Mesenchymal stem cell (in vitro differentiated cells and primary cell): ENCODE data around the gene TMEM165.

Source experiments
- DNase-seq: peaks from one replicate; pipeline ENCODE4 v3.0.0-alpha.2; 2013
- H2AFZ ChIP-seq: one replicate; pipeline ENCODE4 v1.6.1; 2013; ENCODE audit warnings: low read depth, mild to moderate bottlenecking, control low read depth, inconsistent platforms, low read length, moderate library complexity
- H2AK5ac ChIP-seq: 2 replicates; pipeline ENCODE4 v1.6.1; 2013; ENCODE audit warnings: low read length, moderate library complexity, mild to moderate bottlenecking, inconsistent platforms; ENCODE audit not compliant: severe bottlenecking
- H2BK120ac ChIP-seq: one replicate; pipeline ENCODE4 v1.6.1; 2013; ENCODE audit warnings: low read depth, mild to moderate bottlenecking, inconsistent platforms, low read length, moderate library complexity
- H2BK12ac ChIP-seq, 2 experiments: one replicate each; pipeline ENCODE4 v1.6.1; 2013; ENCODE audit warnings: inconsistent platforms in 2 of 2, low read length in 2 of 2, mild to moderate bottlenecking in 2 of 2, moderate library complexity in 2 of 2, control low read depth in 1 of 2
- H2BK15ac ChIP-seq: one replicate; pipeline ENCODE4 v1.6.1; 2013; ENCODE audit warnings: mild to moderate bottlenecking, low read depth, inconsistent platforms; ENCODE audit not compliant: poor library complexity, severe bottlenecking
- H2BK5ac ChIP-seq: 2 replicates; pipeline ENCODE4 v1.6.1; 2013; ENCODE audit warnings: low read depth, mild to moderate bottlenecking, low read length, control low read depth, inconsistent platforms; ENCODE audit not compliant: poor library complexity, severe bottlenecking
- H3K14ac ChIP-seq, 2 experiments: one replicate each; pipeline ENCODE4 v1.6.1; 2013; ENCODE audit warnings: inconsistent platforms in 2 of 2, low read length in 2 of 2, control low read depth in 1 of 2, mild to moderate bottlenecking in 1 of 2, moderate library complexity in 1 of 2
- H3K18ac ChIP-seq, 2 experiments: one replicate each; pipeline ENCODE4 v1.6.1; 2013; ENCODE audit warnings: inconsistent platforms in 2 of 2, low read length in 2 of 2, control low read depth in 1 of 2, low read depth in 1 of 2, mild to moderate bottlenecking in 1 of 2
- H3K23ac ChIP-seq, 2 experiments: one replicate each; pipeline ENCODE4 v1.6.1; 2013; ENCODE audit warnings: inconsistent platforms in 2 of 2, low read length in 2 of 2, mild to moderate bottlenecking in 2 of 2, moderate library complexity in 2 of 2, control low read depth in 1 of 2
- H3K27ac ChIP-seq: 2 replicates; pipeline ENCODE4 v1.5.1; 2013; ENCODE audit warnings: mild to moderate bottlenecking, moderate library complexity, low read length, control low read depth, inconsistent platforms; ENCODE audit not compliant: poor library complexity, severe bottlenecking
- H3K27me3 ChIP-seq, 2 experiments: 2 replicates each; pipeline versions ENCODE4 v1.6.1 to v1.7.0; 2013; ENCODE audit warnings: low read length in 2 of 2, mild to moderate bottlenecking in 2 of 2, moderate library complexity in 2 of 2, control low read depth in 1 of 2, inconsistent platforms in 1 of 2; ENCODE audit not compliant: control insufficient read depth in 1 of 2, insufficient read depth in 1 of 2
- H3K36me3 ChIP-seq, 2 experiments: 2 replicates each; pipeline versions ENCODE4 v1.6.1 to v1.7.0; 2013; ENCODE audit warnings: low read length in 2 of 2, control low read depth in 1 of 2, inconsistent platforms in 1 of 2, low read depth in 1 of 2, mild to moderate bottlenecking in 1 of 2; ENCODE audit not compliant: insufficient read depth in 2 of 2, control insufficient read depth in 1 of 2
- H3K4ac ChIP-seq, 2 experiments: one replicate each; pipeline ENCODE4 v1.6.1; 2013; ENCODE audit warnings: inconsistent platforms in 2 of 2, low read length in 2 of 2, mild to moderate bottlenecking in 2 of 2, moderate library complexity in 2 of 2, control low read depth in 1 of 2, low read depth in 1 of 2
- H3K4me1 ChIP-seq: 2 replicates; pipeline ENCODE4 v1.6.1; 2013; ENCODE audit warnings: low read depth, low read length, control low read depth; ENCODE audit not compliant: control insufficient read depth, insufficient read depth
- H3K4me2 ChIP-seq: 2 replicates; pipeline ENCODE4 v1.6.1; 2013; ENCODE audit warnings: low read length, mild to moderate bottlenecking, inconsistent platforms; ENCODE audit not compliant: poor library complexity, severe bottlenecking
- H3K4me3 ChIP-seq, 2 experiments: 2 replicates each; pipeline versions ENCODE4 v1.5.1 to v1.7.0; 2013; ENCODE audit warnings: low read length in 2 of 2, mild to moderate bottlenecking in 2 of 2, control low read depth in 1 of 2, low read depth in 1 of 2; ENCODE audit not compliant: insufficient read depth in 1 of 2
- H3K79me1 ChIP-seq: replicated peaks from 2 replicates; pipeline ENCODE4 v1.6.1; 2013; ENCODE audit warnings: mild to moderate bottlenecking, control low read depth, low read length, inconsistent platforms; ENCODE audit not compliant: poor library complexity, severe bottlenecking
- H3K9ac ChIP-seq: 2 replicates; pipeline ENCODE4 v1.7.0; 2013; ENCODE audit warnings: mild to moderate bottlenecking, low read length, moderate library complexity
- H3K9me3 ChIP-seq: 2 replicates; pipeline ENCODE4 v1.7.0; 2013; ENCODE audit warnings: mild to moderate bottlenecking, low read length; ENCODE audit not compliant: control insufficient read depth
- H4K8ac ChIP-seq: one replicate; pipeline ENCODE4 v1.6.1; 2013; ENCODE audit warnings: inconsistent platforms, mild to moderate bottlenecking, low read length, moderate library complexity
- H4K91ac ChIP-seq: one replicate; pipeline ENCODE4 v1.6.1; 2013; ENCODE audit warnings: mild to moderate bottlenecking, low read length, inconsistent platforms
- WGBS: methylation state at CpG from one replicate; pipeline ENCODE4 v1.1.7; 2013; ENCODE audit warnings: mixed read lengths; 5-methylcytosine and 5-hydroxymethylcytosine counted together

Gene TMEM165

DNA sequence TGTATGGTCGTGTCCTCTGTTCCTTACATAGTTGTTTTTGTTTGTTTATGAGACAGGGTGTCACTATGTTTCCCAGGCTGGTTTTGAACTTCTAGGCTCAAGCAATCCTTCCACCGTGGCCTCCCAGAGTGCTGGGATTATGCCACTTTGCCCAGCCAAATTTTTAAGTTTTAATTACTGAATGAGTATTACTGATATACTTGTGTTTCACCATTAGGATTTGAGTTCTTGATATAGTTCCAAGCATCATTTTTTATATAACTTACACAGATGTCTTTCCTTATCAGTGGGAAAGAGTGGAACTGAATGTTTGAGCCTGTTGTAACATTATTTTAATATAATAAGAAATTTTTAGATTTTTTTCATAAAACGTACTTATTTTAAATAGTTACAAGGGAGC, 20.4 kb downstream of the TMEM165 start:
- Histone ChIP-seq H3K14ac (no peak overlapping the region), H3K9ac (no peak overlapping the region), H3K27me3 (no peaks in the 10 kb centered on the region), H2BK120ac (no peak overlapping the region), H3K9me3 (no peaks in the 10 kb centered on the region), H3K4ac (no peak overlapping the region), H3K27ac (no peak overlapping the region), H3K18ac (no peak overlapping the region), H3K79me1 (peaks cover 12% of the 10 kb centered on the region), H3K4me2 (no peak overlapping the region), H2BK5ac (no peak overlapping the region), H4K8ac (no peak overlapping the region), H2BK15ac (no peak overlapping the region), H3K4me1 (peaks cover 1% of the 10 kb centered on the region), H4K91ac (no peak overlapping the region), H2AFZ (no peak overlapping the region), H3K36me3 (peaks cover 18 to 88% of the 10 kb centered on the region in 2 experiments), H3K4me3 (no peak overlapping the region), H2AK5ac (no peak overlapping the region), H2BK12ac (no peak overlapping the region), H3K23ac (no peak overlapping the region)
- DNase-seq: no peak
- WGBS: 92% methylated on average over 1 of the region's 3 CpGs

DNA sequence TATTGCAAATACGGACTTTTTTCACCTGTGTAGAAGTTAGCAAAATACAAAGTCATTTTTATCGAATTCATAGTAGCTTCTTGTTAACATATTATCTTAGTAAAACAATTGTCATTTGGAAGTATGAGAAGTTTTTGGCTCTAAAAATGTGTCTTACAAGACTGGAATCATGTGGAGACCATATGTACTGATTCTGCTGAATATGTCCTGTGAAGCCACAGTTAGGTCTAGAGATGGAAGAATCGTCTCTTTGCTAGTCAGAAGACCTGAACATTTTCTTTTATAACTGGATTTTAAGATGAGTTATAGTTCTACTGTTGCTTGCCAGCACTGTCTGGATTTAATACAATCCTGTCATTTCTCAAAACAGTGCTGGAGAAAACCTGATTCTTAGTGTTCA, 29.0 kb downstream of the TMEM165 start:
- Histone ChIP-seq H3K9me3 (no peaks in the 10 kb centered on the region), H3K27me3 (no peaks in the 10 kb centered on the region), H3K9ac (peak overlapping the region; percentile 25), H2BK15ac (no peak overlapping the region), H3K4me2 (no peak overlapping the region), H3K27ac (no peak overlapping the region), H3K18ac (no peak overlapping the region), H3K4me1 (peaks cover 1% of the 10 kb centered on the region), H2AK5ac (no peak overlapping the region), H3K4ac (no peak overlapping the region), H2BK120ac (no peak overlapping the region), H3K79me1 (peaks cover 23% of the 10 kb centered on the region), H2BK5ac (no peak overlapping the region), H3K4me3 (no peak overlapping the region), H4K8ac (no peak overlapping the region), H4K91ac (no peak overlapping the region), H2AFZ (no peak overlapping the region), H2BK12ac (no peak overlapping the region), H3K14ac (no peak overlapping the region), H3K36me3 (peaks cover 40 to 94% of the 10 kb centered on the region in 2 experiments), H3K23ac (no peak overlapping the region)
- no peak for DNase-seq
- 93% methylated on average over 3 of the region's 3 CpGs for WGBS

DNA sequence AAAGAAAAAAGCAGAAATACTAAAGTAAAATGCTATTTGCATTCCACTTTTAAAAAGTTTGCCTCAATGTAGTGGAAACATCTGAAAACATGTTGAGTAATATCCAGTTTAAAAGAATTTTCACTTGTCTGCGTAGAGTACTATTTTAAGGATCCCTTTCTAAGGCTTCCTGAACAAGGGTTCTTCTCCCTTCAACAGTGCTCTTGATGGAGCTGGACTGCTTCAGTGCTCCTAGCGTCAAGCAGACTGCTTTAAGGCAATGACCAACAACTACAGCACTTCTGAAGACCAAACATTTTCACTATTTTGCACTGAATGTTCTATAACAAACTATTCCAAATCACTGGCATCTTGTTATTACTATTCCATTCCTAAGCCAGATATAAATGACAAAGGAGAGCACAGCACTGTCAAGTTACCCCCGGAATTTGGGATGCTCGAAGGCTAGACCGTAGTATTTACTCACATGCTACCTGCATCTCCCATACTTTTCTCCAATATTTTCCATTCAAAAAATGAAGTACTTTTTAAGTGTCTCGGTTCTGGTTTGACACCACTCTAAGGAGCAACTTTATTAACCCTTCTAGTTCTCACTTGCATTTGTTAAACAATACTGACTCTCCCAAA, 36.1 kb downstream of the TMEM165 start:
- Histone ChIP-seq H3K14ac (no peak overlapping the region), H3K4me1 (peaks cover 2% of the 10 kb centered on the region), H3K18ac (no peak overlapping the region), H3K4me3 (no peak overlapping the region), H4K91ac (no peak overlapping the region), H3K9me3 (no peaks in the 10 kb centered on the region), H2BK12ac (no peak overlapping the region), H3K9ac (no peak overlapping the region), H2BK120ac (no peak overlapping the region), H3K79me1 (peaks cover 5% of the 10 kb centered on the region), H3K23ac (no peak overlapping the region), H2BK15ac (no peak overlapping the region), H4K8ac (no peak overlapping the region), H3K4ac (no peak overlapping the region), H2BK5ac (no peak overlapping the region), H2AK5ac (no peak overlapping the region), H3K27me3 (no peaks in the 10 kb centered on the region), H3K4me2 (no peak overlapping the region), H2AFZ (no peak overlapping the region), H3K27ac (no peak overlapping the region), H3K36me3 (peaks cover 13 to 94% of the 10 kb centered on the region in 2 experiments)
- WGBS: 86% methylated on average over 6 of the region's 6 CpGs
- DNase-seq: no peak

DNA sequence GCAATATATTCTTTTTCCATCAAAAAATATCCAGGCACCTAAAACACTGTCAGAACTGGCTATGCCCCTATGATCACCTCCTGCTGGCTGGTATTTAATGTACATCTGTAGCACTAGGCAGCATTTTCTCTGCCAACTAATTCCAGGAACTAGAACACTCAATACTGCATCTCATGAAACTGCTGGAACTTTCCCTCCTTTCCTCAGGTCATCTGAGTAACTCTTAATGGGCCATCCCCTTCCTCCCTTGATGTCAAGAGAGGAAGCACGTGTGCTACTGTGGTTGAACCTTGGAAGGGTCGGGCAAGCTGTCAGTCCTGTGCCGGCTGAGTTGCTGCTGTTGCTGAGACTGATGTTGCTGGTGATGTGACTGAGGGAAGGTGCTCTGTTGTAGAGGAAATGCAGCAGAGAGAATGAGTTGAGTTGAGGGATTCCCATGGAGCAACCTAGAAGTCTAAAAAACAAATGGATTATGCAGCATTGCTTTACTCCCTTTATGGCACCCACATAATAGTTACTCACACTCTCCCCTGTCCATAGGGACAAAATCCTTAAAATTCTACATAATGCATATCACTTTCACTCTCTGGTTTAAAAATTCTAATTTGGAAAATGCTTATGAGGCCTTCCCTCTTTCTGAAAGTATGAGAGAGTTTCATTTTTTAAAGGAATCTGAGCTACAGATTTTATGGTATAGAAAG, 39.5 kb downstream of the TMEM165 start:
- Histone ChIP-seq H2BK5ac (no peak overlapping the region), H4K8ac (no peak overlapping the region), H3K14ac (no peak overlapping the region), H2AFZ (no peak overlapping the region), H3K4me3 (no peak overlapping the region), H2BK120ac (no peak overlapping the region), H3K23ac (no peak overlapping the region), H3K4ac (no peak overlapping the region), H3K36me3 (peaks cover 9 to 89% of the 10 kb centered on the region in 2 experiments), H3K4me2 (no peak overlapping the region), H2AK5ac (no peak overlapping the region), H3K18ac (no peak overlapping the region), H3K27me3 (no peaks in the 10 kb centered on the region), H3K9ac (no peak overlapping the region), H4K91ac (no peak overlapping the region), H3K4me1 (peaks cover 2% of the 10 kb centered on the region), H3K79me1 (peaks cover 7% of the 10 kb centered on the region), H2BK12ac (no peak overlapping the region), H3K9me3 (no peaks in the 10 kb centered on the region), H2BK15ac (no peak overlapping the region), H3K27ac (no peak overlapping the region)
- DNase-seq: peak; percentile 34
- 87% methylated on average over 3 of the region's 3 CpGs for WGBS
